H1 (cell line): ENCODE results near the gene UBIAD1. TPM values are rescaled to one million over a fixed set of nuclear protein-coding genes. Genes with fewer than 3 reads are reported as not detected.

Experiments
- CTCF ChIA-PET: fragments of 300-600 bp; sonication (Branson Sonifier 250); formaldehyde crosslinking; loops from one replicate; lab custom pipeline; 2021; ENCODE audit not compliant: partially characterized antibody; lab: Charles Lee
- POLR2A ChIA-PET: fragments of 300-600 bp; sonication (Branson Sonifier 250); formaldehyde crosslinking; loops from one replicate; lab custom pipeline; 2021; ENCODE audit warnings: inconsistent platforms; ENCODE audit not compliant: partially characterized antibody; lab: Charles Lee
- DNase-seq, 2 experiments: peaks; one replicate each; pipeline versions ENCODE4 v3.0.0 to v3.0.0-alpha.2; 2010 to 2022; ENCODE audit warnings: low spot score in 2 of 2, low read depth in 1 of 2, mixed read lengths in 1 of 2
- FAIRE-seq: peaks from 2 replicates; lab custom pipeline; 2011; peaks lifted over from hg19 to GRCh38; lab: Jason Lieb, UNC
- H2AFZ ChIP-seq: 2 replicates; pipeline ENCODE4 v1.8.1; 2012; ENCODE audit warnings: low read length, inconsistent platforms
- H2AK5ac ChIP-seq: 2 replicates; pipeline ENCODE4 v1.6.1; 2013; ENCODE audit warnings: low read depth, low read length
- H2BK120ac ChIP-seq: replicated peaks from 2 replicates; pipeline ENCODE3; 2013; ENCODE audit warnings: low read depth, low read length, inconsistent platforms
- H2BK12ac ChIP-seq: 2 replicates; pipeline ENCODE4 v1.6.1; 2013; ENCODE audit warnings: low read depth, low read length
- H2BK15ac ChIP-seq: 2 replicates; pipeline ENCODE4 v1.6.1; 2013; ENCODE audit warnings: low read length
- H2BK20ac ChIP-seq: 2 replicates; pipeline ENCODE4 v1.6.1; 2013; ENCODE audit warnings: low read length
- H2BK5ac ChIP-seq: 2 replicates; pipeline ENCODE4 v1.6.1; 2013; ENCODE audit warnings: low read depth, low read length
- H3K14ac ChIP-seq: 2 replicates; pipeline ENCODE4 v1.6.1; 2013; ENCODE audit warnings: inconsistent platforms; ENCODE audit not compliant: insufficient read length
- H3K18ac ChIP-seq: 2 replicates; pipeline ENCODE4 v1.6.1; 2013; ENCODE audit warnings: low read length; ENCODE audit errors: extremely low read depth
- H3K23ac ChIP-seq: 2 replicates; pipeline ENCODE4 v1.6.1; 2013; ENCODE audit warnings: inconsistent platforms; ENCODE audit not compliant: insufficient read length
- H3K23me2 ChIP-seq: 2 replicates; pipeline ENCODE4 v1.6.1; 2013; ENCODE audit warnings: low read depth, low read length
- H3K27ac ChIP-seq: 2 replicates; pipeline ENCODE4 v1.6.1; 2011; ENCODE audit warnings: low read depth, low read length, inconsistent platforms
- H3K27me3 ChIP-seq, 4 experiments: replicated peaks in 1 of 4; 1 replicate in 1 of 4; 2 replicates in 3 of 4; pipeline versions ENCODE4 v1.6.1 to v1.8.1; 2011 to 2013; ENCODE audit warnings: low read length in 3 of 4, mild to moderate bottlenecking in 3 of 4, inconsistent platforms in 2 of 4, mixed read lengths in 2 of 4, moderate library complexity in 1 of 4; ENCODE audit not compliant: control insufficient read depth in 3 of 4, insufficient read depth in 3 of 4; ENCODE audit errors: extremely low read depth in 1 of 4
- H3K36me3 ChIP-seq, 4 experiments: 2 replicates each; pipeline versions ENCODE4 v1.6.1 to v1.8.1; 2011 to 2013; ENCODE audit warnings: mild to moderate bottlenecking in 4 of 4, low read length in 3 of 4, moderate library complexity in 2 of 4, control low read depth in 1 of 4, inconsistent platforms in 1 of 4; ENCODE audit not compliant: insufficient read depth in 4 of 4, control insufficient read depth in 2 of 4
- H3K4ac ChIP-seq: replicated peaks from 2 replicates; pipeline ENCODE3; 2013; ENCODE audit warnings: low read length, low read depth, mixed read lengths, inconsistent platforms; ENCODE audit not compliant: insufficient read length
- H3K4me1 ChIP-seq, 4 experiments: replicated peaks in 1 of 4; 1 replicate in 1 of 4; 2 replicates in 3 of 4; pipeline versions ENCODE4 v1.6.1 to v1.8.1; 2011 to 2013; ENCODE audit warnings: low read length in 3 of 4, inconsistent platforms in 2 of 4, mixed read lengths in 1 of 4; ENCODE audit not compliant: insufficient read depth in 4 of 4, control insufficient read depth in 3 of 4
- H3K4me2 ChIP-seq, 2 experiments: 2 replicates each; pipeline versions ENCODE4 v1.6.1 to v1.8.1; 2011 to 2013; ENCODE audit warnings: low read depth in 2 of 2, low read length in 2 of 2, control low read depth in 1 of 2, inconsistent platforms in 1 of 2, mild to moderate bottlenecking in 1 of 2; ENCODE audit not compliant: insufficient read depth in 1 of 2
- H3K4me3 ChIP-seq, 4 experiments: fragments of 200-600, 300-600 bp in 1 of 4; sonication (generic), shearing (Covaris generic), sonication (Bioruptor Twin) in 1 of 4; 2 replicates each; pipeline versions ENCODE4 v1.5.1 to v1.8.1; 2011 to 2016; ENCODE audit warnings: low read length in 4 of 4, low read depth in 3 of 4, control low read depth in 2 of 4, inconsistent platforms in 2 of 4, mild to moderate bottlenecking in 2 of 4, mixed read lengths in 1 of 4, moderate library complexity in 1 of 4; ENCODE audit not compliant: insufficient read depth in 2 of 4; ENCODE audit errors: extremely low read depth in 1 of 4
- H3K56ac ChIP-seq: replicated peaks from 2 replicates; pipeline ENCODE3; 2013; ENCODE audit warnings: low read depth, mild to moderate bottlenecking, mixed read lengths, low read length, inconsistent platforms; ENCODE audit not compliant: insufficient read length
- H3K79me1 ChIP-seq: 2 replicates; pipeline ENCODE4 v1.6.1; 2013; ENCODE audit warnings: low read depth, low read length, control low read depth
- H3K79me2 ChIP-seq, 2 experiments: 2 replicates each; pipeline versions ENCODE4 v1.6.1 to v1.8.1; 2012 to 2013; ENCODE audit warnings: low read length in 2 of 2, mild to moderate bottlenecking in 2 of 2, inconsistent platforms in 1 of 2; ENCODE audit not compliant: insufficient read depth in 2 of 2, control insufficient read depth in 1 of 2
- H3K9ac ChIP-seq, 4 experiments: replicated peaks in 1 of 4; 1 replicate in 1 of 4; 2 replicates in 3 of 4; pipeline versions ENCODE4 v1.6.1 to v1.8.1; 2011 to 2013; ENCODE audit warnings: low read depth in 3 of 4, low read length in 3 of 4, control low read depth in 2 of 4, mild to moderate bottlenecking in 2 of 4, moderate library complexity in 2 of 4, inconsistent platforms in 1 of 4; ENCODE audit errors: extremely low read depth in 1 of 4
- H3K9me3 ChIP-seq, 2 experiments: 2 replicates each; pipeline versions ENCODE4 v1.6.1 to v1.8.1; 2012 to 2013; ENCODE audit warnings: mild to moderate bottlenecking in 2 of 2, moderate library complexity in 2 of 2, control low read depth in 1 of 2, inconsistent platforms in 1 of 2, low read depth in 1 of 2, low read length in 1 of 2, mixed read lengths in 1 of 2; ENCODE audit not compliant: insufficient read depth in 2 of 2
- H4K20me1 ChIP-seq, 2 experiments: replicated peaks in 1 of 2; 2 replicates each; pipeline versions ENCODE3 to v1.8.1; 2011 to 2013; ENCODE audit warnings: inconsistent platforms in 2 of 2, low read length in 2 of 2, mild to moderate bottlenecking in 1 of 2; ENCODE audit not compliant: insufficient read depth in 2 of 2, control insufficient read depth in 1 of 2
- H4K5ac ChIP-seq: 2 replicates; pipeline ENCODE4 v1.6.1; 2013; ENCODE audit warnings: low read length, low read depth, mixed read lengths, inconsistent platforms; ENCODE audit not compliant: insufficient read length
- H4K8ac ChIP-seq: 2 replicates; pipeline ENCODE4 v1.8.0; 2013; ENCODE audit warnings: mild to moderate bottlenecking, moderate library complexity, low read length, inconsistent platforms; ENCODE audit not compliant: insufficient read depth; ENCODE audit errors: extremely low read depth
- H4K91ac ChIP-seq: replicated peaks from 2 replicates; pipeline ENCODE3; 2013; ENCODE audit warnings: low read length, mixed read lengths, inconsistent platforms; ENCODE audit not compliant: insufficient read length
- BCL11A ChIP-seq, 2 experiments: IDR thresholded peaks; one replicate each; pipeline ENCODE4 v1.6.1; 2011; ENCODE audit warnings: low read depth in 2 of 2, low read length in 2 of 2, mild to moderate bottlenecking in 2 of 2
- CREB1 ChIP-seq: IDR thresholded peaks from 2 replicates; pipeline ENCODE4 v1.6.1; 2012; ENCODE audit warnings: inconsistent platforms
- EGR1 ChIP-seq: IDR thresholded peaks from 2 replicates; pipeline ENCODE4 v1.6.1; 2011; ENCODE audit warnings: low read depth, low read length, borderline replicate concordance
- GABPA ChIP-seq: IDR thresholded peaks from 2 replicates; pipeline ENCODE4 v1.6.1; 2011; ENCODE audit warnings: mild to moderate bottlenecking, low read length, moderate library complexity, borderline replicate concordance; ENCODE audit not compliant: insufficient read depth
- KDM1A ChIP-seq: fragments of 200-600, 300-600 bp; sonication (generic); IDR thresholded peaks from 2 replicates; pipeline ENCODE4 v1.7.1; 2016; ENCODE audit warnings: mild to moderate bottlenecking, low read length, borderline replicate concordance
- RFX5 ChIP-seq: IDR thresholded peaks from 2 replicates; pipeline ENCODE4 v1.6.1; 2011; ENCODE audit warnings: low read depth, low read length, improper control_type of control experiment, borderline replicate concordance
- RXRA ChIP-seq: IDR thresholded peaks from 2 replicates; pipeline ENCODE4 v1.6.1; 2011; ENCODE audit warnings: low read depth, mild to moderate bottlenecking, low read length, moderate library complexity; ENCODE audit not compliant: insufficient read depth
- TBP ChIP-seq: IDR thresholded peaks from 2 replicates; pipeline ENCODE4 v1.6.1; 2011; ENCODE audit warnings: low read depth, low read length, improper control_type of control experiment
- USF2 ChIP-seq: IDR thresholded peaks from 2 replicates; pipeline ENCODE4 v1.6.1; 2011; ENCODE audit warnings: low read length, improper control_type of control experiment
- YY1 ChIP-seq: IDR thresholded peaks from 2 replicates; pipeline ENCODE4 v1.6.1; 2011; ENCODE audit warnings: low read depth, mild to moderate bottlenecking, low read length
- ZNF274 ChIP-seq: IDR thresholded peaks from 2 replicates; pipeline ENCODE4 v1.7.0; 2012; ENCODE audit warnings: low read length, borderline replicate concordance; ENCODE audit errors: extremely low read depth
- WGBS, 2 experiments: shearing (Covaris generic) in 1 of 2; methylation state at CpG; one replicate each; pipeline versions ENCODE4 v1.1.6 to v1.1.7; 2013 to 2015; ENCODE audit warnings: low lambda C conversion rate in 2 of 2, mixed read lengths in 2 of 2, inconsistent platforms in 1 of 2, low coverage in 1 of 2, missing lambda C conversion rate in 1 of 2; ENCODE audit not compliant: insufficient replicate concordance in 2 of 2, insufficient coverage in 1 of 2, insufficient read length in 1 of 2; ENCODE audit errors: extremely low coverage in 1 of 2, missing lambda C conversion rate in 1 of 2; 5-methylcytosine and 5-hydroxymethylcytosine counted together
- polyA plus RNA-seq, 7 experiments: library from polyadenylated mRNA; depleted of rRNA in 3 of 7; stranded (reverse) in 5 of 7; unstranded in 2 of 7; fragments of >200 nt in 5 of 7; fragments of 200-250 nt in 2 of 7; gene quantifications; 1 replicate in 5 of 7; 2 replicates in 1 of 7; 4 replicates in 1 of 7; pipeline versions ENCODE4 v1.2.1 to v1.2.3, GENCODE V29; 2011 to 2013; ENCODE audit warnings: missing spikeins in 2 of 7, mixed read lengths in 2 of 7
- total RNA-seq: library from RNA; stranded (reverse); fragmentation: NEBNext Ultra II Directional; extraction: Animal tissue kit (Norgen Biotek cat#: 25700); gene quantifications from 2 replicates; pipeline ENCODE4 v1.2.1, GENCODE V29; 2021
- TF ChIP-seq, protein P1 (sequence below): IDR thresholded peaks from 2 replicates; pipeline ENCODE4 v1.6.1; 2011; ENCODE audit warnings: low read depth, mild to moderate bottlenecking, low read length; ENCODE audit not compliant: insufficient read depth

UBIAD1 gene
- total and polyA plus RNA-seq, 2 of the 8 experiments (the other 6 are each of a cell fraction or from before 2014, with no cell fraction given), result 23.4 to 26.6 TPM

DNA sequence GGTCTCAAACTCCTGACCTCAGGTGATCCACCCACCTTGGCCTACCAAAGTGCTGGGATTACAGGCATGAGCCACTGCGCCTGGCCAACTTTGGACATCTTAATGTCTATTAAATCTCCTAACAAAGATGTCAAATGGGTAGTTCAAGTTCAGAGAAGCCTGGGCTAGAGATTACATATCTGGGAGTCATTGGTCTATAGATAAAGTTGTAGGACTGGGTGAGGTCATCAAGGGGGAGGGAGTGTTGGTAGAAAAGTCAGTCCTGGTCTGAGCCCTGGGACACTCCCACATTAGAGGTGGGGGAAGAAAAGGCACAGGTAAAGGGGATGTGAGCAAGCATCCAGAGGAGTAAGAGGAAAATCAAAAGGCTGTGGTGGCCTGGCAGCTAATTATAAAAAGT lies 6.6 kb downstream of the UBIAD1 start:
- ChIA-PET CTCF (interaction anchor here (1.3 kb wide), 1 partner anchor 366 kb away, joined by 4 read pairs; no protein-coding TSS in a partner anchor), POLR2A (no interaction called here)
- Histone ChIP-seq H3K4me1 (peaks cover 0 to under 1% (median 0%) of the 10 kb centered on the region in 4 experiments; a peak in 4 of 7 replicates), H3K56ac (no peak overlapping the region), H2BK20ac (no peak overlapping the region), H2BK120ac (no peak overlapping the region), H3K23me2 (no peaks in the 10 kb centered on the region; the same call in 1 of the 2 replicates), H2BK5ac (no peak overlapping the region), H4K91ac (no peak overlapping the region), H3K27me3 (no peaks in the 10 kb centered on the region), H3K36me3 (peaks cover 0 to 11% (median 1%) of the 10 kb centered on the region in 4 experiments; a peak in 4 of 8 replicates), H2AFZ (no peak overlapping the region), H3K79me2 (peaks cover 6 to 50% of the 10 kb centered on the region in 2 experiments; a peak in 3 of 4 replicates), H3K9ac (no peak overlapping the region), H2AK5ac (no peak overlapping the region), H2BK12ac (no peak overlapping the region), H3K4me3 (no peak overlapping the region), H3K14ac (no peak overlapping the region), H4K5ac (no peak overlapping the region), H2BK15ac (no peak overlapping the region), H3K27ac (no peak overlapping the region), H3K23ac (no peak overlapping the region), H4K20me1 (peaks cover 0 to 4% of the 10 kb centered on the region in 2 experiments), H4K8ac (no peak overlapping the region), H3K79me1 (peaks cover 18% of the 10 kb centered on the region; the same call in 1 of the 2 replicates), H3K18ac (no peak overlapping the region), H3K4ac (no peak overlapping the region), H3K9me3 (no peaks in the 10 kb centered on the region), H3K4me2 (no peak overlapping the region)
- FAIRE-seq (no peak), DNase-seq (no peak)
- WGBS, 2 experiments, result 73% methylated on average over 1 of the region's 1 CpG; no CpG with 5 or more reads in 1 of the 2 experiments
- no peak for TF ChIP-seq CREB1
- no peak for TF ChIP-seq TBP
- no peak for TF ChIP-seq USF2
- TF ChIP-seq, protein P1, sequence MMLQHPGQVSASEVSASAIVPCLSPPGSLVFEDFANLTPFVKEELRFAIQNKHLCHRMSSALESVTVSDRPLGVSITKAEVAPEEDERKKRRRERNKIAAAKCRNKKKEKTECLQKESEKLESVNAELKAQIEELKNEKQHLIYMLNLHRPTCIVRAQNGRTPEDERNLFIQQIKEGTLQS, result no peak
- TF ChIP-seq BCL11A (IDR thresholded peaks at IDR 0.05; ENCODE audit: low read depth in 2 of 2, low read length in 2 of 2), result no peak
- no peak for TF ChIP-seq KDM1A
- TF ChIP-seq EGR1, result no peak
- TF ChIP-seq RXRA, result no peak
- TF ChIP-seq ZNF274, result no peak
- no peak for TF ChIP-seq YY1
- TF ChIP-seq GABPA, result no peak
- no peak for TF ChIP-seq RFX5
